Stimulated activated CD4-positive, alpha-beta T cell treated with anti-CD3 and anti-CD28 coated beads, TNF-alpha, amount 100 ng/mL, for 24 hours (primary cell): Measurements from ENCODE around the gene NDFIP1.
"Not testable (repeated sequence)": the region's sequence is repeated elsewhere in the genome, so short reads cannot be mapped to it uniquely, and the experiment has no call there.

Source experiments
- DNase-seq, 3 experiments: peaks; one replicate each; pipeline ENCODE4 v3.0.0-alpha.2; 2020; ENCODE audit warnings: low read depth in 3 of 3

NDFIP1 gene

DNA sequence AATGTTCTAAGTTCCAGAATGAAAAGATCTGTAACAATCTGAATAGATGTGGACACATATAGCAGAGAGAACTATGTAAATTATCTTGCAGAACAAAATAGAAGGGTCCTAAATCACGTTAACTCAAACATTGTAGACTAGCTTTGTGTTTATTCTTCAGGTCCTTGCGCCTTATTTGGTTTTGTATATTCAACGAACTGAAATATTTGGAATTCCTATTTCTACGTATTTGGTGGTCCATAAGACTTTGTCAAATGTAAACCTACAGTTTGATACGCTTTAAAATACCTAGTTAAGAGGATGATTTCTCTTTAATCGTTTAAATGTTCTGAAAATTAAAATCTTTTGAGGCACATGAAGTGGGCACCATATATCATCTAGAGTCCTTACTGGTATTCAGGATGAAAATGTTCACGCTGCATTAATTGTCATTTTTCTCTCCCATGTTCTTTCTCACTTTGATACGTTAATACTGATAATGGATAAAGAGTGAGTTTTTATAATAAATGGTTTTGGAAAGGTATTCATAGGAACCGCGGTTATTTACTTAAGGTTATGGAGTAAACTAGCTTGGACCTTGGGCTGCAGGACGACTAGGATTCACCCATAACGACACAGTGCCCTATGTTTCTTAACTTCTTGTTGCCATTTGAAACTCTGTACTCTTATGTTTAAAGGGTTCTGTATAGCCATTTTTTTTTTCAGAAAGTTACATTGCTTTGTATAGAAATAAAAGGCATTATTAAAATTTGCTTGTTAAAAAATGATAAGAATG, 45.3 kb downstream of the NDFIP1 start:
- DNase-seq: no peak

- not testable (repeated sequence) for DNase-seq
Observed at GRCh38 chr5:142154449-142154841, 45.9 kb downstream of the NDFIP1 start.

GRCh38 chr5:142156839-142157463, 48.4 kb downstream of the NDFIP1 start:
- DNase-seq: no peak

GRCh38 chr5:142159354-142159753, 50.8 kb downstream of the NDFIP1 start:
- DNase-seq: no peak

DNA sequence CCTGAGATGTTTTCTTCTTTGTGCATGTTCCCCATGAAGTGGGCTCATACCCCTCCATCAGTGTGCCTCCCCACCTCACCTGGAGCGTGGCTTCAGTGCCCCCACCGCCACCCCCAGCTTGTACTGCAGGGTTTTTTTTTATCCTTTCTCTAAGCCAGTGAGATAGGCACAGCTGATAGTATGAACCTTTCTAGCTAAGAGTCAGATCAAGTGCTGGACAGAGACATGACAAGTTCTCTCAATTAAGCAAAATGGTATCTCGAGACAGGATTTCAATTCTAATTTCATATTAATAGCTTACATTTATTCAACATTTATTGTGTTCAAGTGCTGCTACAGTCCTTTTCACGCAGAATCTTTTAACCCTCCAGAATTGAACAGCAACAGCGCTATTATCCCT, 55.7 kb downstream of the NDFIP1 start:
- no peak for DNase-seq

DNA sequence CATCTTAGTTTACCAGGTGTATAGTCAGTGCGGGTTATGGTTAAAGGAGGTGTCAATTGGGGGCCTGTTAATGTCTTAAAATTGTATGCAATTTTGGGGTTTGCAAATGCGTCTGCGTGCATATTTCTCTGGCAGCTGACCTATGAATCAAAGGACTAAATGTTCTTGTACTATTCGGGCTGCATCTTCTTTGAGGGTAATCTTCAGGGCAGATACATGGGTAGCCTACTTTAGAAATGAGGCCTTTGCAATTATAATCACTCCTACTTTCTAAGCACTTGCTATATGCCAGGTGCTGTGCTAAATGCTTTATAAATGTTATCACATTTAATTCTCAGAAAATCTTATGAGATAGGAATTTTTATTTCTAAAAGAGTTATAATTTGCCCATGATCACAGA, 58.2 kb downstream of the NDFIP1 start:
- no peak for DNase-seq

- no peak for DNase-seq
Observed at GRCh38 chr5:142167458-142167857, 58.9 kb downstream of the NDFIP1 start.

DNA sequence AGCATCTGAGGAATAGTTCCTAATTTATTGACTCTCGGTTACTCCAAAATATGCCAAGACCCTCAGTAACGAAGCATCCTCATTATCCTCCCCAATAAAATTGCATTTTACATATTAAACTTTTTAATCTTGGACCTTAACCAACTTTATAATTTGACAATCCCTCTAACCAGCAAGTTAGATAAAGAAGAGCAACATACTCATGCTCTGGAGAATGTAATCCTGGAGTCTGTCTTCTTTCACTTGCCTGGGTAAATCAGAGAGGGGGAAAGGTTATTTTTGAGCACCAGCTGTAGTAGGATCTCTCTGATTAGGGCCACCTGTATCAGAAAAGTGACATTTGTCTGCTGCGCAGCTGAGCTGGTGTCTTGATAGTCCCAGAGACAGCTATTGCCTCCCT, 59.8 kb downstream of the NDFIP1 start:
- DNase-seq: no peak

- no peak for DNase-seq
Observed at GRCh38 chr5:142170254-142170953, 61.8 kb downstream of the NDFIP1 start.

- DNase-seq: no peak
Observed at GRCh38 chr5:142171270-142171669, 62.7 kb downstream of the NDFIP1 start.

- no peak for DNase-seq
Observed at GRCh38 chr5:142175039-142175438, 66.5 kb downstream of the NDFIP1 start.

DNA sequence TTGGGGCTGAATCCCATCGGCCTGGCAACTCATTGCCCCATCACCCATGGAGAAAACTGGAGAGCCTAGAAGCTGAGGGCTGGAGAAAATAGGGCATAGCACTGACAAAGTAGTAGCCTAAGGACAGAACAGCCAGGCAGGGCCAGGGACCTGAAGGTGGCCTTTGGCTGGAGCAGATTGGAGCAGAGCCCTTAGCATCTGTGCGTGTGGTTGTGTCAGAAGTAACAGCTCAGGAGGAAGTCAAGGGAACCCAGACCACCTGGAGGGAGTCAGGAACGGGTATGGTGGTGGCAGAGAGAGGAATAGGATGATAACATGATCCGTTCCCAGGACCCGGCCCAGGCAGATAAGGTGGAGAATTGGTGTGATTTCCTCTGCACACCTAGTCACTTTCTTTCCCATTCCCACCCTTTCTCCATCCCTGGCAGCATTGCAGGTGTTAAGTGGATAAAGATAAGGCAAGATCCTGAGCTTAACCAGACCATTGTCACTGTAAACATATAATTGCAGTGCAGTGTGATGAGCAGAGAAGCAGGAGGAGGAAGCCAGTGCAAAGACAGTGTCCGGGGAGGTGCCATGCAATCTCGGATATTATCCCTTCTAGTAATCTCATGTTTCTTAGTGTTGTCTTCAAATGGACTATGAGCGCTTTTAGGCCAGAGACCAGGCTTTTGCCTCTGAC, 67.0 kb downstream of the NDFIP1 start:
- DNase-seq: no peak

- no peak for DNase-seq
Observed at GRCh38 chr5:142176255-142176654, 67.7 kb downstream of the NDFIP1 start.

GRCh38 chr5:142178651-142179050, 70.1 kb downstream of the NDFIP1 start:
- DNase-seq: no peak

DNA sequence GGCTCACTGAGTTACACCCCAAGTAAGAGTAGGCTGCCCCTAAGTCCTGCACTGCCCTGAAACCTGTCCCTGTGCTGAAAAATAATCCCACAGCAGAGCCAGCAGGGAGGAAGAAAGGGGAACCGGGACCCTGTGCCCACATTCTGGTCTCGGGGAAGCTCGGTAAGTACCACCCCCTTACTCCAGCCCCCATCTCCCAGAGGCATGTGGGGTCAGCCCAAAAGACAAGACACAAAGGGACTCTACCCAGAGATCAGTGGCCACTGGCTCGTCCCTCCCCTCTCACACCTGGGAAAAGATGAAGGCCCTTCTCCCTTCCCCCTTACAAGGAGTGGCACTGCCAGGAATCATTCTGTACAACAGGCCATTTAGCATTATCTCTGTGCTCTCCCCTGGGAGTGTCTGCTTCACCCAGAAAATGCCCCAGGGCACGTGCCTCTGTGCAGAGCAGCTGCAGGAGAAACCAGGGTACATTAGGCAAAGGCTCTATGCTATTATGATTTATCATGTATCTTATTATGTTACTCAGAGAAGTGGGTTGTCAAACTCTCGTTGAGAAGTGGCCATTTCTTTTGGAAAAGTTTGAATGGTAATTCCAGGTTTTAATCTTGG, 71.3 kb downstream of the NDFIP1 start:
- DNase-seq: no peak

GRCh38 chr5:142181096-142181495, 72.5 kb downstream of the NDFIP1 start:
- DNase-seq: no peak

- DNase-seq: no peak
Observed at GRCh38 chr5:142181547-142182163, 73.1 kb downstream of the NDFIP1 start.

GRCh38 chr5:142182840-142183239, 74.3 kb downstream of the NDFIP1 start:
- DNase-seq: no peak

- DNase-seq: no peak
Observed at GRCh38 chr5:142183561-142183960, 75.0 kb downstream of the NDFIP1 start.

- DNase-seq: no peak
Observed at GRCh38 chr5:142184988-142185387, 76.4 kb downstream of the NDFIP1 start.

DNA sequence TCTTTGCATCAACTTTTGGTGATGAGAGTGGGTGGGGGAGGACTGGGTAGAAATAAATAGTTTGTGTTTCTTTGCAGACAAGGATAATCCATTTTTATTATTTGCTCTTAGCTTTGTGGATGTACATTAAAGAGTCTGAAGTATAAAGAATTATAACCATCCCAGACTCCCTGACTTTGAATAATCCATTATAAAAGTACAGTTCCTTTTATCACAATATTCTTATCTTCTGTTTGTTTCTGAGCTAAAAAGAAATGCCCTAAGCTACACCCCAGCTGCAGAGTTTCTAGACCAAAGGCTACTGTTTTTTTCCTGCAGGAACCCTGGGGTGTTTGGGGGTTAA, 77.9 kb downstream of the NDFIP1 start:
- DNase-seq: no peak
